ENCODE results near the gene THSD4.

DNA sequence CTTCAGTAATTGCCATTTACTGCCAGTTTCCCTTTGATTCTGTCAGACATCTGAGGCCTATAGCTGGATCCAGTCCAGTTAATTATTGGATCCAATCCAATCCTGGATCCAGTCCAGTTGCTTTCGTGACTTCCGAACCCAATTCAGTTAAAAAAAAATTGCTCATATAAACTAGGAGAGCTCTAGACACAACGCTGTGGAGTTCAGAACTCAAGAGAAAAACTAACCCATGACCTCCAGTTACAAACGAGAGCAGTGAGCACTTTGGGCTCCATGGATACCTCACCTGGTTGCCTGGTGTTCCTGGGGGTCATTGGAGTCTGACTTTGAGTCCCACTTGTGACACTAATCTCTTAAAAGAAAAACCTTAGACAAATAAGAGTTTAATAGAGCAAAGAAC, 269.8 kb downstream of the THSD4 start:
- TF ChIP-seq EZH2phosphoT487 (IDR thresholded peaks at IDR 0.05; ENCODE audit: borderline replicate concordance) (no peak), CTCF (conservative IDR thresholded peaks at IDR 0.05; ENCODE audit: low read length) (no peak)

All from Loucy (cell line).